Natural killer cell treated with Interleukin-12 subunit alpha and Interleukin-12 subunit beta and Interleukin-15 and Interleukin-18, amount 100 ng/mL, for 72 hours (primary cell): ENCODE results near the gene LGALS7B. TPM values are rescaled to one million over a fixed set of nuclear protein-coding genes. Genes with fewer than 3 reads are reported as not detected.
"Not testable (repeated sequence)": the region's sequence is repeated elsewhere in the genome, so short reads cannot be mapped to it uniquely, and the experiment has no call there.

Experiments used
- ATAC-seq, 2 donors: fragments of 150-1000 bp; cut with Tn5 transposase in 1 of 2; sonication (Bioruptor Pico), chemical (Tn5 transposase) in 1 of 2; 2 replicates each; pipeline ENCODE4 v1.10.0; 2021
- DNase-seq: peaks from one replicate; pipeline ENCODE4 v3.0.0; 2022; ENCODE audit warnings: low spot score
- H3K27ac Mint-ChIP-seq, 2 donors: 1 replicate in 1 of 2; 2 replicates in 1 of 2; pipeline ENCODE4 v1.8.0; 2022; ENCODE audit warnings: mixed read lengths in 2 of 2, mild to moderate bottlenecking in 1 of 2, moderate library complexity in 1 of 2
- H3K27me3 Mint-ChIP-seq, 2 donors: 1 replicate in 1 of 2; 2 replicates in 1 of 2; pipeline ENCODE4 v1.8.0; 2022; ENCODE audit warnings: mixed read lengths in 2 of 2
- H3K36me3 Mint-ChIP-seq: one replicate; pipeline ENCODE4 v1.8.0; 2022; ENCODE audit warnings: mixed read lengths
- H3K4me1 Mint-ChIP-seq, 2 donors: 1 replicate in 1 of 2; 2 replicates in 1 of 2; pipeline ENCODE4 v1.8.0; 2022; ENCODE audit warnings: low read depth in 2 of 2, mixed read lengths in 2 of 2, mild to moderate bottlenecking in 1 of 2
- H3K4me3 Mint-ChIP-seq: one replicate; pipeline ENCODE4 v1.8.0; 2022; ENCODE audit warnings: mixed read lengths
- H3K9me3 Mint-ChIP-seq: 2 replicates; pipeline ENCODE4 v1.8.0; 2022; ENCODE audit warnings: mixed read lengths
- total RNA-seq, 2 donors: library from RNA; stranded (reverse); gene quantifications; one replicate each; pipeline ENCODE4 v1.2.3, GENCODE V29; 2022

LGALS7B gene
- total RNA-seq = not detected

- no peak within 1 kb of the TSS for H3K4me3 Mint-ChIP-seq
- no peak within 1 kb of the TSS for H3K27ac Mint-ChIP-seq
- H3K27me3 Mint-ChIP-seq = no peaks in the 10 kb centered on the region
- no peaks in the 10 kb centered on the region for H3K9me3 Mint-ChIP-seq
- no peaks in the 10 kb centered on the region for H3K4me1 Mint-ChIP-seq
- no peaks in the 10 kb centered on the region for H3K36me3 Mint-ChIP-seq
- ATAC-seq (no peak), DNase-seq (no peak)
Measured at GRCh38 chr19:38788478-38789243, at the start of gene LGALS7B. TSS of gene LGALS7B (plus strand) at chr19:38789200. CDS start at chr19:38789227, 27 bp downstream.

GRCh38 chr19:38739440-38740256 is 49.4 kb upstream of the LGALS7B start:
- DNase-seq = no peak
- H3K4me1 Mint-ChIP-seq = peaks cover 30% of the 10 kb centered on the region in 2 donors
- ATAC-seq = peak; percentile 37 to 43
- H3K9me3 Mint-ChIP-seq = no peaks in the 10 kb centered on the region
- H3K36me3 Mint-ChIP-seq = no peaks in the 10 kb centered on the region
- H3K27ac Mint-ChIP-seq = peak overlapping the region in 1 of 2 donors; percentile 17
- no peaks in the 10 kb centered on the region for H3K27me3 Mint-ChIP-seq
- peak overlapping the region; percentile 10 for H3K4me3 Mint-ChIP-seq

- H3K4me1 Mint-ChIP-seq = peaks cover 24 to 25% of the 10 kb centered on the region in 2 donors
- DNase-seq (no peak), ATAC-seq (peak in 1 of 2 donors; percentile 20)
- H3K4me3 Mint-ChIP-seq = no peak overlapping the region
- no peaks in the 10 kb centered on the region for H3K9me3 Mint-ChIP-seq
- H3K36me3 Mint-ChIP-seq = no peaks in the 10 kb centered on the region
- no peak overlapping the region for H3K27ac Mint-ChIP-seq
- no peaks in the 10 kb centered on the region for H3K27me3 Mint-ChIP-seq
Measured at GRCh38 chr19:38740257-38740592, 48.8 kb upstream of the LGALS7B start.

- Mint-ChIP-seq H3K4me3 (no peak overlapping the region), H3K4me1 (peaks cover 22 to 23% of the 10 kb centered on the region in 2 donors), H3K27ac (peak overlapping the region in 1 of 2 donors; percentile 38), H3K9me3 (no peaks in the 10 kb centered on the region), H3K27me3 (no peaks in the 10 kb centered on the region), H3K36me3 (no peaks in the 10 kb centered on the region)
- DNase-seq (no peak), ATAC-seq (no peak)
Measured at GRCh38 chr19:38740932-38741331, 48.1 kb upstream of the LGALS7B start.

- ATAC-seq = no peak
- Mint-ChIP-seq H3K36me3 (no peaks in the 10 kb centered on the region), H3K27ac (peak overlapping the region in 1 of 2 donors; percentile 38)
Measured at GRCh38 chr19:38741670-38742069, 47.3 kb upstream of the LGALS7B start.

GRCh38 chr19:38742296-38742695 is 46.7 kb upstream of the LGALS7B start:
- Mint-ChIP-seq H3K27me3 (no peaks in the 10 kb centered on the region), H3K9me3 (no peaks in the 10 kb centered on the region), H3K36me3 (no peaks in the 10 kb centered on the region), H3K27ac (no peak overlapping the region), H3K4me1 (peaks cover 18 to 23% of the 10 kb centered on the region in 2 donors), H3K4me3 (no peak overlapping the region)
- no peak for DNase-seq
- no peak for ATAC-seq

More at GRCh38 chr19:38741670-38742069, 47.3 kb upstream of the LGALS7B start:
- Mint-ChIP-seq H3K4me3 (no peak overlapping the region), H3K27me3 (no peaks in the 10 kb centered on the region), H3K9me3 (no peaks in the 10 kb centered on the region), H3K4me1 (peaks cover 19 to 23% of the 10 kb centered on the region in 2 donors)
- DNase-seq = no peak

GRCh38 chr19:38742906-38743305 is 46.1 kb upstream of the LGALS7B start:
- Mint-ChIP-seq H3K4me1 (peaks cover 14 to 18% of the 10 kb centered on the region in 2 donors), H3K27me3 (no peaks in the 10 kb centered on the region), H3K36me3 (no peaks in the 10 kb centered on the region), H3K4me3 (no peak overlapping the region), H3K27ac (no peak overlapping the region), H3K9me3 (no peaks in the 10 kb centered on the region)
- ATAC-seq (no peak), DNase-seq (no peak)

GRCh38 chr19:38743394-38744297 is 45.4 kb upstream of the LGALS7B start:
- ATAC-seq = no peak
- Mint-ChIP-seq H3K4me1 (peaks cover 10 to 13% of the 10 kb centered on the region in 2 donors), H3K27ac (no peak overlapping the region), H3K9me3 (no peaks in the 10 kb centered on the region), H3K36me3 (no peaks in the 10 kb centered on the region), H3K27me3 (no peaks in the 10 kb centered on the region), H3K4me3 (no peak overlapping the region)
- DNase-seq = no peak

- H3K27me3 Mint-ChIP-seq = no peaks in the 10 kb centered on the region
- peaks cover 6 to 7% of the 10 kb centered on the region in 2 donors for H3K4me1 Mint-ChIP-seq
- no peak within 1 kb of the TSS for H3K4me3 Mint-ChIP-seq
- ATAC-seq = no peak
- H3K27ac Mint-ChIP-seq = no peak within 1 kb of the TSS
- no peak for DNase-seq
- H3K36me3 Mint-ChIP-seq = no peaks in the 10 kb centered on the region
- H3K9me3 Mint-ChIP-seq = no peaks in the 10 kb centered on the region
Measured at GRCh38 chr19:38744298-38744681, 44.7 kb upstream of the LGALS7B start, which contains the start of gene CAPN12. TSS of gene CAPN12 (minus strand) at chr19:38744474. CDS start at chr19:38744165, 309 bp downstream.

GRCh38 chr19:38744874-38745273 is 44.1 kb upstream of the LGALS7B start:
- Mint-ChIP-seq H3K36me3 (no peaks in the 10 kb centered on the region), H3K4me3 (no peak overlapping the region), H3K27ac (no peak overlapping the region), H3K27me3 (no peaks in the 10 kb centered on the region), H3K9me3 (no peaks in the 10 kb centered on the region), H3K4me1 (peaks cover 0 to under 1% of the 10 kb centered on the region in 2 donors)
- DNase-seq (no peak), ATAC-seq (no peak)

- no peaks in the 10 kb centered on the region for H3K36me3 Mint-ChIP-seq
- H3K27me3 Mint-ChIP-seq = no peaks in the 10 kb centered on the region
- ATAC-seq (peak; percentile 22 to 48), DNase-seq (no peak)
- H3K4me3 Mint-ChIP-seq = no peak overlapping the region
- H3K27ac Mint-ChIP-seq = no peak overlapping the region
- no peaks in the 10 kb centered on the region for H3K9me3 Mint-ChIP-seq
- H3K4me1 Mint-ChIP-seq = no peaks in the 10 kb centered on the region
Measured at GRCh38 chr19:38745316-38745715, 43.7 kb upstream of the LGALS7B start.

- ATAC-seq, H3K4me1 Mint-ChIP-seq, H3K27ac Mint-ChIP-seq, DNase-seq, H3K4me3 Mint-ChIP-seq, H3K36me3 Mint-ChIP-seq, H3K9me3 Mint-ChIP-seq, H3K27me3 Mint-ChIP-seq: not testable (repeated sequence)
Measured at GRCh38 chr19:38753783-38754182, 35.2 kb upstream of the LGALS7B start.

- ATAC-seq, H3K27me3 Mint-ChIP-seq, H3K36me3 Mint-ChIP-seq, H3K27ac Mint-ChIP-seq, H3K4me1 Mint-ChIP-seq, DNase-seq, H3K4me3 Mint-ChIP-seq, H3K9me3 Mint-ChIP-seq: not testable (repeated sequence)
Measured at GRCh38 chr19:38754196-38754595, 34.8 kb upstream of the LGALS7B start.
